ENCODE data around the gene THSD4. TPM values are rescaled to one million over a fixed set of nuclear protein-coding genes. Genes with fewer than 3 reads are reported as not detected.

THSD4 gene
- total RNA-seq, 1 donor from 2014 or later, result 66.8 TPM

DNA sequence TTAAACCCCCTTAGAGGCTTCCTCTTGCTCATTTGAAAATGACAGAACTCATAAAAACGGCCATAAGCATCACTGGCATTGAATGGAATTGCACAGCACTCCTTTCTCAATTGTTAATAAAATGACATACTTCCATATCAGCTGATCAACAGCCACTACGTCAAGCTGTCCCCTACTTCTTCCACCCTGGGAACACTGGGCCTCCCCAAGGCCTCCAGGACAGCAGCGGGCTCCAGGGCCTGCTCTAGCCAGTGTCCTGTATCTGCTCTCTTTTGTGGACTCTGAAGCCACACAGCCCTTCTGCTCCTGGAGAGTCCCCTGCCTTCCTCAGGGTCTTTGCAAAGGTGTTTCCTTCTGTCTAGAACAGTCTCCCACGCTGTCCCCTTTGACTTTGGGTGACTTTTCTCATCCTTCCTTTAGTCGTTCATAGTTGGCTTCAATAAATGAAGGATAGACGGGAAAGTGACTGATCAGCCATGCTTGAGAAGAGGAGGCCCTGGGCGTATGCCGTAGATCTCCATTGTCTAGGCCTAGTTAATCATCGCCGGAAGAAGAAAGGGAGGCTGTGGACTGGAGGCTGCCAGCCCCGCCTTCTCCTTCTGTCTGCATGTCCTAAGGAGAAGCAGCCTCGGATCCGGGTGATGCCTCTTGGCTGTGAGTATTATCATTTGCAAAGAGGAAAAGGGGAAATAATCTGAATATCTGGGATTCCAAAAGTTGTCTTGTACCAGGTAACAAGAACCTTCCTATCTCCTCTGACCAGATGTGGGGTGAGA lies 4.7 kb upstream of the THSD4 start:
- H3K9me3 ChIP-seq, result no peaks in the 10 kb centered on the region
- TF ChIP-seq POLR2A (IDR thresholded peaks at IDR 0.05) (no peak), POLR2AphosphoS5 (IDR thresholded peaks at IDR 0.05; ENCODE audit: insufficient read depth in 1 of 2, low read depth in 1 of 2) (no peak)
- TF ChIP-seq, protein P1, sequence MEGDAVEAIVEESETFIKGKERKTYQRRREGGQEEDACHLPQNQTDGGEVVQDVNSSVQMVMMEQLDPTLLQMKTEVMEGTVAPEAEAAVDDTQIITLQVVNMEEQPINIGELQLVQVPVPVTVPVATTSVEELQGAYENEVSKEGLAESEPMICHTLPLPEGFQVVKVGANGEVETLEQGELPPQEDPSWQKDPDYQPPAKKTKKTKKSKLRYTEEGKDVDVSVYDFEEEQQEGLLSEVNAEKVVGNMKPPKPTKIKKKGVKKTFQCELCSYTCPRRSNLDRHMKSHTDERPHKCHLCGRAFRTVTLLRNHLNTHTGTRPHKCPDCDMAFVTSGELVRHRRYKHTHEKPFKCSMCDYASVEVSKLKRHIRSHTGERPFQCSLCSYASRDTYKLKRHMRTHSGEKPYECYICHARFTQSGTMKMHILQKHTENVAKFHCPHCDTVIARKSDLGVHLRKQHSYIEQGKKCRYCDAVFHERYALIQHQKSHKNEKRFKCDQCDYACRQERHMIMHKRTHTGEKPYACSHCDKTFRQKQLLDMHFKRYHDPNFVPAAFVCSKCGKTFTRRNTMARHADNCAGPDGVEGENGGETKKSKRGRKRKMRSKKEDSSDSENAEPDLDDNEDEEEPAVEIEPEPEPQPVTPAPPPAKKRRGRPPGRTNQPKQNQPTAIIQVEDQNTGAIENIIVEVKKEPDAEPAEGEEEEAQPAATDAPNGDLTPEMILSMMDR (IDR thresholded peaks at IDR 0.05), result no peak
- H3K4me1 ChIP-seq, result peaks cover 6% of the 10 kb centered on the region
- no peaks in the 10 kb centered on the region for H3K27me3 ChIP-seq
- H3K4me3 ChIP-seq, result no peak overlapping the region
- no peaks in the 10 kb centered on the region for H3K36me3 ChIP-seq
- H3K27ac ChIP-seq, result no peak overlapping the region
- DNase-seq (ENCODE audit: extremely low spot score in 2 of 2), result peak in 1 of 2 donors; percentile 83
- intact Hi-C loops (cut with DNase I), result no loop called here

DNA sequence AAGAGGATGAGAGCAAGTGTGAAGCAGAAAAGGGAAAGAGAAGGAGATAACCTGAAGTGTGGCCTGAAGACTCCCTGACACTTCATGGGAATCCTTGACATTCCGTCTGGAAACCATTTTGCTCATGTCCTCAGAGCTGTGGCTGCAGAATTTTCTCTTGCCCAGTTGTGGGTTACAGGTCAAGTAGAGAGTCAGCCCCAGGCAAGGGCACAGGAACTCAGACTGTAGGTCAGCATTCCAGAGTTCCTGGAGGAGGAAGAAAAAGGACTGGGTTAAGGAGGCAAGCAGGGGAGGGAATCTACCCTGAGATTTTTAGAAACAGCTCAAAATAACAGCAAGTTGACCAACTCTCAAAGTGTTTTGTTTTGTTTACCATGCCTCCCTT lies 4.1 kb upstream of the THSD4 start:
- Histone ChIP-seq H3K27ac (no peak overlapping the region), H3K27me3 (no peaks in the 10 kb centered on the region), H3K36me3 (no peaks in the 10 kb centered on the region), H3K4me1 (peaks cover 9% of the 10 kb centered on the region), H3K9me3 (no peaks in the 10 kb centered on the region), H3K4me3 (no peak overlapping the region)
- DNase-seq (ENCODE audit: extremely low spot score in 2 of 2), result no peak
- TF ChIP-seq, protein P1 (IDR thresholded peaks at IDR 0.05), result no peak
- no peak for TF ChIP-seq POLR2A (IDR thresholded peaks at IDR 0.05)
- TF ChIP-seq POLR2AphosphoS5 (IDR thresholded peaks at IDR 0.05; ENCODE audit: insufficient read depth in 1 of 2, low read depth in 1 of 2), result no peak
- intact Hi-C loops (cut with DNase I), result no loop called here

DNA sequence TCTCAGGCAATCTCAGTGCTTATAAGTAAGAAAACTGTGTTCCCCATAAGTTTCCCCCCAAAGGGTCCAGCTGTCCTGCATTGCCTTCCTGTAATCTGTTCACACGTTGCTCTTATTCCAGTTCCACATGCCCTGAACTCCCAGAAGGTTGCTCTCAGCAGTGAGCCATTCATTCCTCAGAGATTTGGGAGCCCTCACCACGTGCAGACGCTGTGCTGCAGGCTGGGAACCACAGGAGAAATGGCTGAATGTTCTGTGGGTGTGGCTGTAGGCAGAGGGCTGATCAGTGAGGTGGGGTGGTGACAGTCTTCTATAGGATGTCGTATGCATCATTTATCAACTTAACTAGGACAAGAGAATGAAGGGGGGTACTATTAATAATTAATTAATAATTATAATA lies 3.3 kb upstream of the THSD4 start:
- Histone ChIP-seq H3K36me3 (no peaks in the 10 kb centered on the region), H3K9me3 (no peaks in the 10 kb centered on the region), H3K4me1 (peaks cover 17% of the 10 kb centered on the region), H3K4me3 (no peak overlapping the region), H3K27me3 (no peaks in the 10 kb centered on the region), H3K27ac (no peak overlapping the region)
- TF ChIP-seq POLR2A (IDR thresholded peaks at IDR 0.05) (no peak), POLR2AphosphoS5 (IDR thresholded peaks at IDR 0.05; ENCODE audit: insufficient read depth in 1 of 2, low read depth in 1 of 2) (no peak)
- TF ChIP-seq, protein P1 (IDR thresholded peaks at IDR 0.05), result no peak
- intact Hi-C loops (cut with DNase I), result no loop called here
- peak in 1 of 2 donors; percentile 69 for DNase-seq (ENCODE audit: extremely low spot score in 2 of 2)

DNA sequence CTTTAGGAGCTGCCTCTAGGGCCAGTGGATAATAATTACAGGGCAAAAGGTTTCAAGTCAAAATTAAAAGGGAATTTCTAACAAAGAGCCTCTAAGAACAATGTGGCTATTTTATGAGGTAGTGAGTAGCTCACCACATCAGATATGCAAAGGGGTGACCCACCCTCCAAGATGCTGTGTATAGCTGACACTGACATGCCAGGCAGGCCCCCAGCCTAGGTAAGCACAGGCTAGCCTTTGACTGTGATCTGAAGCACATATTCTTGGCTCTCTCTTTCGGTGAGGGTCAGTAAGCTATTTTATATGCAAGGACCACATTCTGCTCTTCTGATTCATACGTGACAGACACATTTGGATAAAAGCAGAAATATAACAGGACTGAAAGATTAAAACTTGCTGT lies 2.8 kb upstream of the THSD4 start:
- intact Hi-C loops (cut with DNase I), result no loop called here
- Histone ChIP-seq H3K27me3 (no peaks in the 10 kb centered on the region), H3K9me3 (no peaks in the 10 kb centered on the region), H3K27ac (no peak overlapping the region), H3K36me3 (no peaks in the 10 kb centered on the region), H3K4me3 (no peak overlapping the region), H3K4me1 (peaks cover 20% of the 10 kb centered on the region)
- no peak for DNase-seq (ENCODE audit: extremely low spot score in 2 of 2)
- TF ChIP-seq, protein P1 (IDR thresholded peaks at IDR 0.05), result no peak

DNA sequence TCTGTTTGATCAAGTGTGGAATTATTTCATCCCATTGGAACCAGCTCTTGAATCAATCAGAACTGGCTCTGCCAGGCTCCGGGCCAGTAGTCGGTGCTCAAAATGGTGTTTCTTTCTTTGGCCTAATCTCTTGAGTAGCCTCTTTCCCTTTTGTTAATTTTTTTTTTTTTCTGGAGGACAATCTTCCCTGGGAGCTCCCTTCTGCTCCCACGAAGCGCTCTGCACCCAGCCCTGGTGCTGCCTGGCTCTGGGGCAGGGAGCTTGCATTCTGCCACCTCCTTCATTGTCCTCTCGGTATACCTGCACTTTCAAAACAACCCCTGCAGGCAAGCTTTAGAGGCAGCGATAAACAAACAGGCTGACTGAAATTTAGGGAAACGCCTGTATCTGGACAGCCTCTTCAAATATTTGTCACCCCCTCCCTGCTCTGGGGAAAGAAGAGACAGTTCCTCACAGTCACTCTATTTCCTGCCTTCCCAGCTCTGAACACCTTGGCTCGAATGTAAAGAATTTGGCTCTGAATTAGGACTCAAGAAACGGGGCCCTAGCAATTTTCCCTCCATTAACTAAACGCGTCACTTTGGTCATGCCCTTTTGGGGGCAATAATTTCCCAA lies 1.1 kb upstream of the THSD4 start:
- Histone ChIP-seq H3K4me1 (peaks cover 20% of the 10 kb centered on the region), H3K9me3 (no peaks in the 10 kb centered on the region), H3K4me3 (no peak overlapping the region), H3K27me3 (no peaks in the 10 kb centered on the region), H3K36me3 (no peaks in the 10 kb centered on the region), H3K27ac (peak overlapping the region; percentile 8)
- TF ChIP-seq, protein P1 (IDR thresholded peaks at IDR 0.05), result no peak
- TF ChIP-seq POLR2A (IDR thresholded peaks at IDR 0.05) (no peak), POLR2AphosphoS5 (IDR thresholded peaks at IDR 0.05; ENCODE audit: insufficient read depth in 1 of 2, low read depth in 1 of 2) (no peak)
- no peak for DNase-seq (ENCODE audit: extremely low spot score in 2 of 2)
- intact Hi-C loops (cut with DNase I), result no loop called here
